HG02970 (cell line): ENCODE data around the gene MYCN.

ENCODE experiments used
- ATAC-seq: cut with Tn5 transposase; IDR thresholded peaks from one replicate; pipeline ENCODE4 v1.9.1; 2021; ENCODE audit warnings: mild to moderate bottlenecking, moderate library complexity, moderate number of reproducible peaks; ENCODE audit not compliant: unreplicated experiment, low FRiP score

Gene MYCN

DNA sequence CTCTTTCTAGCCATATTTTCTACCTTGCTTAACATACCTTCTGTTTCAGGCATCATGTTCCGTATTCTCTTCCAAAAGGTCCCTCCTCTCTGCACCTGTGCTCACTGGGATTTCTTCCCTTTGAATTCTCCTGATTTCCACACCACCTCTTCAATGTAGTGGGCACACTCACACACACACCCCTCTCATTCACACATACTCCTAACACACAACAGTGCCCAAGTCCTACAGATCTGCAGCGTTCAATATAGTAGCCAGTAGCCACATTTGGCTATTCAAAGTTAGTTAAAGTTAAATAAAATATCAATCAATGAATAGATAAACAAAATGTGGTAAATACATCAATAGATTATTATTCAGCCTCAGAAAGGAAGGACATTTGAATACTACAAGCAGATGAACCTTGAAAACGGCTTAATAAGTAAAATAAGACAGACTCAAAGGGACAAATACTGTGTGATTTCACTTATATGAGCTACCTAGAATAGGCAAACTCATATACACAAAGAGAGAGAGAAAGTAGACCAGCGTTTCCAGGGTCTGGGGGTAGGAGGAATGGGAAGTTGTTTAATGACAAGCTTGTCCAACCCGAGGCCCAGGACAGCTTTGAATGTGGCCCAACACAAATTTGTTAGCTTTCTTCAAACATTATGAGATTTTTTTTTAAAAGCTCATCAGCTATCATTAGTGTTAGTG lies 34.4 kb downstream of the MYCN start:
- no peak for ATAC-seq

GRCh38 chr2:15975261-15975600 lies 34.9 kb downstream of the MYCN start:
- ATAC-seq: no peak

DNA sequence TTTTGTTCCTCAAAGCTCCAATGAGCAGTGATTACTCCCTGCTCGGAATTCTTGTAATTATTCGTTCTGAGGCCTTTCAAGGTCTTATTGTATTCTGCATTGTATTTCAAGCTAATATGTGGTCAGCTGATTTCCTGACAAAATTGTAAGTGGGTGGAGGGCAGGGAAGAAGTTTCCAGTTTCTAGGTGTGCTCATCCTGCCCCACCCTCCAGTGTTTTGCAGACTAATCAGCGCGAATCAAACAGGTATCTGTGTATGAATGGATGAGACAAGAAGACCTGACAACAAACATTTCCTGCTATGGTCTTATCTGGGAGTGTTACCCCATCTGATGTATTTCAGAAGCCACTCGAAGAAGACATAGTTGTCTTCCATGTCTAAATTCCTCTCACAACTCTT lies 35.3 kb downstream of the MYCN start:
- no peak for ATAC-seq

- no peak for ATAC-seq
These were observed 36.0 kb downstream of the MYCN start for GRCh38 chr2:15976354-15976753.

DNA sequence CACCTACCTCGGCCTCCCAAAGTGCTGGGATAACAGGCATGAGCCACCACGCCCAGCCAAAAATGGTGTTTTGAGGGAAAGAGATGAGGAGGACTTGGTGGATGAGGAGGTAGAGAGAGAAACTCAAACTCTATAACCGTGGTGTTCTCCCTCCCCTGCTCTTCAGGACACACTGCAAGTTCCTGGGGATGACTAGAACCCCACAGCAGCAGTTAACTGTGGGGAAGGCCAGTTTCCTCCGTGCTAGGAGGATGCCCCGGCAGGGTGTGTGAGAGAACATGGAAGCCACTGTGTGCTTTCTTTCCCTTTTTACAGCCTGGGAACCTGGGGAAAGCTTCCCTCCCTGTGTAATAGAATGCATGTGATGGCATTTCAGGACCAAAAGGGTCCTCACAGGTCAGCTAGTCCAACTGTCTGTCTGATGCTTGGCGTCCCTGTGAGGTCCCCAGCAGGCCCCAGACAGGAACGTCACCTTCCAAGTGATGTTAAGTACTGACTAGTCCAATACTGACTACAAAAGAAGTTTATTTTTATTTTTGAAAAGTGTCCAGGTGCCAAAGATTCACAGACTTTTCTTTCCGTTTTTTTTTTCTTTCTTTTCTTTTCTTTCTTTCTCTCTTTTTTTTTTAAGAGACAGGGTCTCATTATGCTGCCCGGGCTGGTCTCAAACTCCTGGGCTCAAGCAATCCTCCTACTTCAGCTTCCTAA lies 38.9 kb downstream of the MYCN start:
- ATAC-seq: no peak

DNA sequence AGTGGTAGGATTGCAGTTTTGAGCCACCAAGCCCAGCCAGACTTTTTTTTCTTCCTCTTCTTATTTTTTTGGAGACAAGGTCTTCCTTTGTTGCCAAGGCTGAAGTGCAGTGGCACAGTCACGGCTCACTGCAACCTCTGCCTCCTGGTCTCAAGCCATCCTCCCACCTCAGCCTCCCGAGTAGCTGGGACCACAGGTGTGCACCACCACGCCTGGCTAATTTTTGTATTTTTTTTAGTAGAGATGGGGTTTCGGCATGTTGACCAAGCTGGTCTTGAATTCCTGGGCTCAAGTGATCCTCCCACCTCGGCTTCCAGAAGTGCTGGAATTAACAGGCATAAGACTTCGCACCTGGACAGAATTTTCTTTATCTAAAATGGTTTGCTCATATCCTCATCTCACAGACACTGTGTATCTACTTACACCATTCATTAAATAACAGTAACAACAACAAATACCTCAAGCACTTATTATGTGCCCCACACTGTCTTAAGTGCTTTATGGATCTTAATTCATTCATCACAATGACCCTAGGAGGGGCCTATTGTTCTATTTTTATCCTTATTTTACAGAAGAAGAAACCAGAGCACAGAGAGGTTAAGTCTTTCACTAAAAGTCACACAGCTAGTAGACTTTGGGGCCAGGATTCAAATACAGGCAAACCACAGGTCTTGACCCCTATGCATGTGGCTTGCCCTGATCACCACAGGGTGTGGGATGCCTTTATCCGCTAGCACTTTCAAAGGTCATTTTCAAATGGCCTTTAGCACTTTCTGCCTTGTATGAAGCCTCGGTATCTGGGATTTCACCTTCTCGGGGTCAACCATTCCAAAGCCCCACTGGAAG lies 39.6 kb downstream of the MYCN start:
- no peak for ATAC-seq

DNA sequence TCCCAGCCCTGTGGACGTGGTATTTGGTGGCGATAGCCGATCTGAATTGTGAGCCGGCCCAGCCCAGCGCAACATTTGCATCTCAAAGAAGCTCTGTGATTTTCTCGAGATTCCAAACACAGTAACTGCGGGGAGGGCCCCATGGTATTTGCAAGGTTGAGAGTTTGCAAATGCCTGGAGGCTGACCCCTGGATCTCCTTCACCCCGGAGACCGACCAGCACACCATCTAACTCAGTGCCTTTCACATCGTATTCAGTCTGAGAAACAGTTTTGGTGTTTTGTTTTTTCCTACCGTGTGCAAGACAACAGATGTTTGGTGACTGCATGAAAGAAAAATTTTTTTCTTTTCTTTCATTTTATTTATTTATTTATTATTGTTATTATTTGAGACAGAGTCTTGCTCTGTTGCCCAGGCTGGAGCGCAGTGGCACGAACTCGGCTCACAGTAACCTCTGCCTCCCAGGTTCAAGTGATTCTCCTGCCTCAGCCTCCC lies 40.3 kb downstream of the MYCN start:
- ATAC-seq: no peak

GRCh38 chr2:15981646-15982045 lies 41.3 kb downstream of the MYCN start:
- no peak for ATAC-seq

DNA sequence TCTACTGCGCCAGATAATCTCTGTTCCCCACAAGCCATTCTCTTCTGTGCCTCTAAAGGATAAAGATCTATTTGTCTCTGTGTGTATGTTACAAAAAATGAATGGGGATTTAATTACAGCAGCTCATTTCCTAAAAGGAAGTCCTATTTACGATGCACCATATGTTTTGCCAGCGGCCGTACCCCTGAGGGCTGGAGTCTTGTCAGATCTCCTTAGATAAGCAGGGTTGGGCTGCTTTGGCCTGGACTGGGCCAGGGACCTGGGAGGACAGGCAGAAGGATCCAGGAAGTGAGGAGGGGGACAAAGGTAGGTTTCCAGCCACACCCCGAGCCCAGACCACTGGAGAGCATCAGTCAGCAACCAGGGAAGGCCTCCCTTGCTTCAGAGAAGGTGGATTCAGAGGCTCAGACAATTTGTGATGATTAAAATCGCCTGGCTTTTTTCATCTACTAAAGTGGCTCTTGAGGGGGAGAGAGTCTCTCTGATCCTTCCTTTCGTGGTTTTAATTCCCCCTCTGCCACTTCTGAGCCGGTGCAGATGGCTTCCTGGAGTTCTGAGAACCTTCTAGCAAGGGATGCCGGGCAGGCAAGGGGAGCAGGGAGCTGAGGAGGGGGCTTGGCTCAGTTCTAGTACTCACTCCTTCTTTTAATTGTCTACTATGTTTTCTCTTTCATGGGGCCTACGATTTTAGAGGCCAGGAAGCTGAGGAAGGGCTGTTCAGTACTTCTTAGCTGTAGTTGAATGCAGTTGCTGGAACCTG lies 42.1 kb downstream of the MYCN start:
- no peak for ATAC-seq

DNA sequence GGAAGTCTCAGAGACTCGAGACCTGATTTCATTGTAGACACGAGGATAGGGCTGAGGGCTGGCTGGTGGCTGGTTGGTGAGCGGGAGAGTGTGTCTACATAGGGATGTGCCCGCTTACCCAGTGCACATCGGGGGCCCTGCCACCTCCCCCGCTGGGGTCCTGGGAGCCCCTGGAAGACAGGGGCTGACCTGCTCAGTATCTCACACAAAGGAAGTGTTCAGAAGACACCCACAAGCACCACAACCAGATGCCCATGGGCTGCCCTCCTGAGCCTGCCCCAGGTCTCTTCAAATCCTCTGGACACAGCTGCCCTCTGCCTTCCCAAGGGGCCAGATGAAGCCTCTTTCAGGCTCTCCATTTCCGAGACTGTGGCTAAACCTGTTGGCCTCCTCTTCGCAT lies 43.1 kb downstream of the MYCN start:
- no peak for ATAC-seq

- ATAC-seq: no peak
These were observed 44.3 kb downstream of the MYCN start for GRCh38 chr2:15984368-15985255.

DNA sequence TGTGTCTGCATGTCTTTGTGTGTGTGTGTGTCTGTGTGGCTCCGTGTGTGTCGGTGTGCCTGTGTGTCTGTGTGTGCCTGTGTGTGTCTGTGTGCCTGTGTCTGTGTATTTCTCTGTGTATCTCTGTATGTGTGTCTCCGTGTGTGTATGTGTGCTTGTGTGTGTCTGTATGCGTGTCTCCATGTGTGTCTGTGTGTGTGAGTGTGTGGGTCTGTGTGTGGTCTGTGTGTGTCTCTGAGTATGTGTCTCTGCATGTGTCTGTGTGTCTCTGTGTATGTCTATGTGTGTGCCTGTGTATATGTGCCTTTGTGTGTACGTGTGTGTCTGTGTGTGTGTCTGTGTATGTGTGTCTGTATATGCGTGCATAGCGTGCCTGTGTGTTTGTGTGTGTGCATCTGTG lies 45.2 kb downstream of the MYCN start:
- ATAC-seq: no peak

- ATAC-seq: no peak
These were observed 45.8 kb downstream of the MYCN start for GRCh38 chr2:15986068-15986560.

DNA sequence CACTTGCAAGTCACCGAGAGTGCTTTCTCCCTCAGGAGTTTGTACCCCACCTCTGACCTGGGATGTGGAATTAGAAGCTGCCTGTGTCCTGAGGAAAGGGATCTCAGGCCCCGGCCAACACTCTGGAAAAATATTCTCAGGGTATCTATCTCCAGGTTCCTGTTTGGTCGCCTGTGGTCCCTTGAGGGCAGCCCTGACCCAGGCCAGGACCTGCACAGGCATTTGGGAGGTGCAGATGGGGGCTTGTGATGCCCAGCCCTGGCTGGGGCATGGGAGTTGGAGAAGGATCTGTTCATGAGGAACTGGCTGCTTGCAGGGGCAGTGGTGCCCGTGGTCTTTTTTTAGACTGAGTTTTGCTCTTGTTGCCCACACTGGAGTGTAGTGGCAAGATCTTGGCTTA lies 46.3 kb downstream of the MYCN start:
- no peak for ATAC-seq

- no peak for ATAC-seq
These were observed 48.4 kb downstream of the MYCN start for GRCh38 chr2:15988733-15989132.

DNA sequence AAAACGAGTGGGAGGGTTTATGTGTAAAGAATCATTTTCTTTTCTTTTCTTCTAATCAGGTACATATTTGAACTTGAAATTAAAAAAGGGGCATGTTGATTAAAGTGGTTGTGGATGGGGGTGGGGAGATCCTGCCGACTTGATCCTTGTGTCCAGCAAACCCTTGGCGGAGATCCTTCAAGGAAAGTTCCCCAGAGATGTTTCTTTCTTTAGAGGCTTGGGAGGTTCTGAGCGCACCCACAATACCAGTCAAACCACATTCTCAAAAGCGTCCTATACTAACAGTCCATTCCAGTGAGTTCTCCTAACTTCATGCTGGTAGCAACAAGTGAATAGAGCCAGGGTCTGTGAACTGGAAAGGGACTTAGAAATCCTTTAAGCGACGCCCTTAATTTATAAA lies 49.2 kb downstream of the MYCN start:
- ATAC-seq: no peak

GRCh38 chr2:15990151-15991101 lies 50.1 kb downstream of the MYCN start:
- ATAC-seq: no peak

GRCh38 chr2:15991231-15991630 lies 50.9 kb downstream of the MYCN start:
- no peak for ATAC-seq
